Skin epidermis (tissue), 12 donors: ENCODE results near the gene C6orf47.

Experiments
- H3K27ac ChIP-seq, 21 experiments: fragments of 200-600 bp; sonication (generic) in 11 of 21; one replicate each; pipeline ENCODE4 v1.5.0; 2020; ENCODE audit warnings: mild to moderate bottlenecking in 3 of 21, inconsistent platforms in 2 of 21, moderate library complexity in 2 of 21
- H3K4me3 ChIP-seq, 7 experiments: fragments of 200-600 bp; sonication (generic) in 2 of 7; one replicate each; pipeline ENCODE4 v1.5.0; 2020; ENCODE audit warnings: inconsistent platforms in 2 of 7, mild to moderate bottlenecking in 2 of 7, moderate library complexity in 1 of 7

C6orf47 gene

DNA sequence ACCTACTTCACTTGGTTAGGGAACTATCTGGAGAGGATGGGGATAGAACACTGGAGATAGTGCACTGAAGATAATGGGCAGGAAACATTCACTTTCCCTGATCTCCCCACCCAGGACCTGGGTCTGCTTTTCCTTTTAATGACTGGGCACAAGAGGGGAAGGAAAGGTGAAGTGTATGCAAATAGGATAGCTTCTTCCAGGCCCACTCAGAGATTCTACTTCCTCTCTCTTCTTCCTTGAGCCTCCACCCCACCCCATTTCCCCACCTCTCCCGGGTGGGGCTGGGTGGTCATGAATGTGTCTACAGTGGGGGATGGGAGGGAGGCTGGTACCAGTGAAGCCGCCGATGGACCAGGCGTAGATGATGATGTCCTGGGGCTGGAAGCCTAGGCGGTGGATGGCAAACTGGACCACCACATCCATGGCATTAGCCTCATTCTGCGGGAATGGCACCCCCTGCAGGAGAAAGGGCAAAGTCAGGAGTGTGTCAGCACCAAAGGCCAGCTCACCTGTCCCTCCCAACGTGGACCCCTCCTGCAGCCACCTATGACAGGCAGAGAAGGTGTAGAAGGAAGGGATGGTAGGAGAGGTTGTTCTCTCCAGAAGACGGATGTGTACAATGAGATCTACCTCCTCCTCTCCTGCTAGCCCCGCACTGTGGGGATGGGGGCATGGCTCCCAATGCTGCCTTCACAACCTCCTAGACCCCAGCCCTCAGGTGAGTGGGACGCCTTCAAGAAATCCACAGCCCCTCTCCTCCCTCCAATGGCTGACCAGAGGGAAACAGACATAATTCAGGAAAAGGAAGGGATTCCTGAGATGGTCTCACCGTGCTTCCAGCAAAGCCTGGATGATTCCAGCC lies 28.9 kb upstream of the C6orf47 start:
- Histone ChIP-seq H3K4me3 (no peak overlapping the region), H3K27ac (no peak overlapping the region)

DNA sequence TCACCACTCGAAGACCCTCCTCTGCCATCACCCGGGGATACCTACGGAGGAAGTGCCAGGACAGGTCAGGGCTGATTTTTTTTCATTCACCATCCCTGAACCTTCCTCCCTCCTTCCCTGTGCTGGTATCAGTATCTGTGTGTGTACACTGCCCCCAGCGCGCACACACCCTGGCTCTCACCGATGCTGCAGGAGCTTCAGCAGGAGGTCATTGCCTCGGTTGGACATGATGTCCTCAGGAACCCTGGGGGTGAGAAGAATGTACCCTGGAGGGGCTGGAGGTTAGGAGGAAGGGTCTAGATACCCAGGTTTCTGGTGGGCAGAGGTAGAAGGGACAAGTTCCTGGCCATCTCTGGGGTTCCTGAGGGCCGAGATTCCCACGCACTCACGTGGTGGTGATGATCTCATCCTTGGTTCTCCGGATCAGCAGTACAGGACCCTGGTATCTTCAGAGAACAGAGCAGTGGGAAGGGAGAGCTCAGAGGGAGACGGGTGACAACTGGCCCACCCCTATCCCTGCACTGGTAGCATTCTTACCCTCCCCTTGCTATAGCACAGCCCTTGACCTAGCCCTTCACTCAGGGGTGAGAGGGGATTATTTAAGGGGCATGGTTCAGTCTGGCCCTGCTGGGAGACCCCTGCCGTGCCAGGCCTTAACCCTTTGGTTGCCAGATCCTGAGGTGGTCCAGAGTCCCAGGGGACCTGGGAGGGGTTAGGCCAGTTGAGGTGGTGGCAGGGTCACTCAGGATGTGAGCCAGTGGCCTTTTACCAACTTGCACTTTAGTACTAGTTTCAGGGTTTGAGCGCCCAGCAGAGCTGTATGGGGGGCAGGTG lies 27.5 kb upstream of the C6orf47 start:
- no peak overlapping the region for H3K4me3 ChIP-seq
- H3K27ac ChIP-seq = no peak overlapping the region

DNA sequence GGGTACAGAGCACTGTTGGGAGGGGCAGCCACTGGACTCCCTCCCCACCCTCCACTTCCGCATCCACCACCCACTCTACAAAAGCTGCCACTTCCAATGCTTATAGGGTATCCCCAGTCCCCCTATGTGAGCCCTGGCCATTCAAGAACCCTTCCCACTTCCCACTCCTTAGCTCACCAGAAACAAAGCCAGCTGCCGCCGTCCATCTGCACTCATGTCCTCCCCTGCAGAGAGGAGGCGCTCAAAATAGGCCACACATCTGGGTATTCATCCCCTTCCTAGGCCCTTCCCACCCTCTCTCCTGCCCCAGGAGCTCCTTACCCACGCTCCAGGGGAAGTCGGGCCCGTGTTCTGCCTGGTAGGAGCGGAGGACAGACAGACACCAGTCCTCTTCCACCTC lies 26.7 kb upstream of the C6orf47 start:
- H3K4me3 ChIP-seq = no peak overlapping the region

DNA sequence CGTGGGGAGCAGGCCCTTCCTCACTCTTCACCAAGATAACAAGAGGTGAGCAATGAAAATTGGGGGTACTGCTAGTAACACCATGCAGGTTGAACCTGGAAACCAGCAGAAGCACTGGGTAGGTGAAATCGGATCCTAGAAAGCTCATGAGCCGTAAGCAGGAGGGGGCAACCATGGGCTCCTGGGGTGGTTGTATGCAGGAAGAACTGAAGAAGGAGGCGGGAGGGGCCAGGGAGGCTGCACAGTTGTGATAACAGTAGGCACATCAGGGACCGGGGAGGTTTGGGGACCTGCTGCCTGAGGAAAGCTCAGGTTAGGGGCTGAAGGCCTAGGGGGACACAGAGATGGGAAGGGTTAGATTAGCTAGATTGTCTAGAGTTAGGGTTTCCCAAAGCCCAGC lies 25.9 kb upstream of the C6orf47 start:
- H3K27ac ChIP-seq = no peak overlapping the region
- no peak overlapping the region for H3K4me3 ChIP-seq

More for the DNA sequence above, 26.7 kb upstream of the C6orf47 start:
- H3K27ac ChIP-seq = no peak overlapping the region

DNA sequence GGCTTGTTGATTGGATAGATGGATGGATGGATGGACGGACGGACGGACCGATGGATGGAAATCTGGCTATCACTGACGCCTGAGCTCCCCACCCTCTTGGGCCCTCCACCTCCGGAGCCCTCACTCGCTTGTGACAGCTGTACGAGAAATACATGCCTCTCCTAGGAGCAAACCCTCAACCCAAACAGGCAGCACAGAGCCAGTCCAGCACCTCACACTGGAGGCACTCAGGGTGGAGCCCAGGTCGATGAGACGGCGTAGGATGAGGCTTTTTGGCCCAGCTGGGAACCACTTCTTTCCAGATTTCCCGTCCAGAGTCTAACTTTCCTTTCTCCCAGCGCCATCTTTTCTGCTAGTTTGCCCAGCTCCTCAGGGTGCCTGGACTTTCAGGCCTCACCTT lies 23.0 kb upstream of the C6orf47 start:
- Histone ChIP-seq H3K4me3 (no peak overlapping the region), H3K27ac (no peak overlapping the region)

DNA sequence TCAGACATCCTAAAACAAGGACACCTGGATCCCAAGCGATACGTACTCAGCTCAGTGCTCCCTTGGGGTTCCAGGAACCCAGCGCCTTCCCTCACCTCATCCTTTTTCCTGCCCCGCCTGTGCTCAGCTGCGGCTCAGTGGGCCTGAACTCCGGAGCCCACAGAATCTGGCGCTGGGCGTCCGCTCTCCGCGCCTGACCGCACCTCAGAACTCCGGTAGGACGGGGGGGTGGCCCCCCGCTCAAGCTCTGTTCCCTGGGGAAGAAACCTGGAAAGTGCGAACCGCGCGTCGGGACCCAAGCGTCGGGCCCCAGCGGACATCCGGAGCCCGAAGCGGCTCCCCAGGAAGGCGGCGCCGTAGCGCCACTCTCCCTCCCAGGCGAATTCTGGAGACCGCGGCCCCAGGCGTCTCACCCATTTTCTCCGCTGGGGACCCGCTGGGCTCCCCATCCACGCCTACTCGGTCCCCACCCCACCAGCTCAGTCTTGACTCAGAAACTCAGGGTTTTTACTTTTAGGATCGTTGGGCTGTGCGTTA lies 20.6 kb upstream of the C6orf47 start:
- peak overlapping the region; percentile 27 to 52 (median 46) for H3K4me3 ChIP-seq
- peak overlapping the region in 19 of 21 experiments; percentile 3 to 87 (median 63) for H3K27ac ChIP-seq

DNA sequence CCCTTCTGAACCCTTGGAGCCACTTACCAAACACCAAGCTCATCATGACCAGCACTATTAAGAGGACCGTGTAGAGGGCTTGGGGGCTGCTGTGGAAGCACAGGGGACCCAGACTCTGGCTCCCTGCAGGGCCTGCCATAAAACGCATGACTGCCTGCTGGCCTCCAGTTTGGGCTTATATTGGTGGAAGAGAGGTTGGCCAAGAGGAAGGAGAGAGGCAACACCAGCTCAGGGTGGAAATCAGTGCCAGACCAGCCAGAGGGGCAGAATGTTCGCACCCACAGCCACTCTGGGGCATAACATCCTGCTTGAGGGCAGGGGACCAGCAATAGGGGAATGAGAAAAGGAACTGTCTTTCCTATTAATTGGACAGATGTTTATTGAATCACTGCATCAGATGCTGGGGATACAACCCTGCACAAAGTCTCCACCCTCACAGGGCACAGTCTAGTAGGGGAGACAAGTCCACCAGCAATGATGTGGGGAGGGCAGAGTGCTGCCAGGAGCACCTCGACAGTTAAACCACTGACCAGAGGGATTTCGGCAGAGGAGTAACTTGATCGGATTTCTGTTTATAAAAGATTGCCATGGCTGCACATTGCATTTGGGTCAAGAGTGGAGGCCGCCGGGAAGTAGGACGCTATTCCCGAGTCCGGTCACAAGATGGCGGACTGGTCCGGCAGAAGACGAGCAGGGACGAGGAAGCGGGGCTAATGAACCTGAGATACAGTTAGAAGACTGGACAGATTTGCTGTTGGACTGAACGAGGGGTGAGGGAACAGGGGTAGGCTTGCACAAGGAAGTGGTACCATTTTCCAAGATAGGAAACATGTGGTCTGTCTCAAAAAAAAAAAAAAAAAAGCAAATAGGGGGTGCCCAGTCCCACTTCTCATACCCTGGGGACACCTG lies 19.9 kb upstream of the C6orf47 start, which contains the start of gene LY6G5C:
Gene LY6G5C, minus strand, starts transcription at position 842 of the 909 bp plus-strand sequence. Its CDS starts 694 bp downstream, at position 148.
- peak within 1 kb of the TSS in 19 of 21 experiments; percentile 3 to 87 (median 63) for H3K27ac ChIP-seq
- H3K4me3 ChIP-seq = peak within 1 kb of the TSS; percentile 27 to 52 (median 46)

DNA sequence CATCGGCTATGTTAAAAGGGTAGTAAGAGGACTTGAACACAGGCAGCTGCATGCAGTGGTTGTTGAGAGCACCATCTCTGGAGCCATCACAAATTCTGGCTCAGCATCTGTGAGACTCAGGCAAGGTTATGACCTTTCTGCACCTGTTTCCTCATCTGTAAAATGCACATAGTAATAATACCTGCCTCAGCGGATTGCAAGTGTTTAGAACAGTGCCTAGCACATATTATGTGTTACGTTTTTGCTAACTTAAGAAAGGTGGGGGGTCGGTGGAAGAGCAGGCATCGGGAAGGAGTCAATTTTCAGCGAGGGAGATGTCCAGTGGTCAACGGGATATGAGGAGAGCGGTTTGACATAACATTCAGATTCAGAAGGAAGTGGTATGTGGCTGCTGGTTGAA lies 17.4 kb upstream of the C6orf47 start:
- H3K4me3 ChIP-seq = no peak overlapping the region
- no peak overlapping the region for H3K27ac ChIP-seq

DNA sequence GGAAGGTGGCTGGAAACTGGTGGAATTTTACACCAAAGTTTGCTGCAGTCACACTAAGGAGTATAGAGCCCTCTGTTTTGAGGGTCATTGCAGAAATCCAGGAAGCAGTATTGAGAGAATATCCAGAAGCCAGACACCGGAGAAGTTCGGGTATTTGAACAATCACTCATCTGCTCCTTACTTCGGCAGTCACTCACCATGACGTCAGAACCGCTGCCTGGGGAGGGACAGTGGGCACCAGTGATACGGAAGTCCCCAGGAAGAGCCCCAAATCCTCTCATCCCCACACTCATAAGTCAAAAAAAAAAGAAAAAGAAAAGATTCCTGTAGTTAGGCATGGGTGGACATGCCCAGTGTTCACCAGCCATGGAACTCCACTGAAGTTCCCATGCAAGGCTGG lies 16.3 kb upstream of the C6orf47 start:
- no peak overlapping the region for H3K27ac ChIP-seq

DNA sequence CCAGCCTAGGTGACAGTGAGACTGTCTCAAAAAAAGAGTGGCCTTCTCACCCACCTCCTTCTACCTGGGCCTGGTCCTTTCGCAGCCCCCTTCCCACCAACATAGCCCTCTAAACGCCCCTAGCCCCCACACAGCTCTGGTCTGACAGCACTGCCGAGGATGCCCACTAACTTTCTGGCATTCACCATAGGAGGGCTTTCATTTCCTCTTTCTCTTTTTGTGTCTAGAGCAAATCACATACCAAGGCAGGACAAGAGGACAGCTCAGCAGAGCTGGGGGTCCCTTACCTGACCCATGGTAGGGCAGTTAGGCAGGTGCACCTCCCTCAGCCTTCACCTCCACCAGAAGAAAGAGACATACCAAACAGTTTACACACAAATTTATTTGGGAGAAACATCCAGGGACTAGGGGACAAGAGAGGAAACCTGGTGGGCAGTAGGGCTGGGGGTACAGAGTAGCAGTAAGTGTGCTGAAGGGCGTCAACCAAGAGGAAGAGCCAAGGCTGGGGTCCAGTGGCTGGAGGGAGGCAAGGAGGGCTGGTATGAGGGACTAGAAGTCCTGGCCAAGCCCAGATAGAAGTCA lies 15.8 kb upstream of the C6orf47 start:
- Histone ChIP-seq H3K27ac (no peak overlapping the region), H3K4me3 (no peak overlapping the region)

More for the DNA sequence above, 16.3 kb upstream of the C6orf47 start:
- H3K4me3 ChIP-seq = no peak overlapping the region

DNA sequence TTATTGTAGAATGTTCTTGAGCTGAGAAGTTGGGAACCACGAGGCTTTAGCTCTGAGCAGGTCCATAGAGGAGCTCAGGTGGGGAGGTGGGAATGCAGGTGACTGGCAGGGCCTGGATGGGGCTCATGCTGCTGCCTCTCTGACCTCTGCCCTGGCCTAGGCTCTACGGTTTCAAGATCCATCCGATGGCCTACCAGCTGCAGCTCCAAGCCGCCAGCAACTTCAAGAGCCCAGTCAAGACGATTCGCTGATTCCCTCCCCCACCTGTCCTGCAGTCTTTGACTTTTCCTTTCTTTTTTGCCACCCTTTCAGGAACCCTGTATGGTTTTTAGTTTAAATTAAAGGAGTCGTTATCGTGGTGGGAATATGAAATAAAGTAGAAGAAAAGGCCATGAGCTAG lies 9.1 kb upstream of the C6orf47 start, which contains the start of gene LY6G5B:
Gene LY6G5B, plus strand, starts transcription at position 301 of the 400 bp plus-strand sequence. CDS start 975 bp downstream, outside the sequence.
- Histone ChIP-seq H3K4me3 (no peak within 1 kb of the TSS), H3K27ac (peak within 1 kb of the TSS in 2 of 21 experiments; percentile 5 to 24)

DNA sequence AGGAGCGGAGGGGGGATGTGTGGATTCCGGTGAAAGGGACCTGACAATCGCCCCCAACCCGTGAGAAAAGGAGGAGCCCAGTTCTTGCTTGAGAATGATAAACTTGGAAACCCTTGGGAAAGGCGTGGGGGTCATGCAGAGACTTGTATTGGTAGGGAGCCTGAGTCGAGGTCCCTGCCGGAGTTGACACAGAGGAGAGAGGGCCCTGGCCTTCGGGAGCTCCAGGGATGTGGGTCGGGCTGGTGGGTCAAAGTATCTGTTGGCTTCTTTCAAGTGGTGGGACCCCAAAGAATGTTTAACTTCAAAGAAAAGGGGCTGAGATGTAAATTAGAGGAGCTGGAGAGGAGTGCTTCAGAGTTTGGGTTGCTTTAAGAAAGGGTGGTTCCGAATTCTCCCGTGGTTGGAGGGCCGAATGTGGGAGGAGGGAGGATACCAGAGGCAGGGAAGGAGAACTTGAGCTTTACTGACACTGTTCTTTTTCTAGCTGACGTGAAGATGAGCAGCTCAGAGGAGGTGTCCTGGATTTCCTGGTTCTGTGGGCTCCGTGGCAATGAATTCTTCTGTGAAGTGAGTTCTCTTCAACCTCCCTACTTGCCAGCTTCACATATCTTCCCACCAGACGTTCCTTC lies 5.9 kb upstream of the C6orf47 start:
- Histone ChIP-seq H3K4me3 (peak overlapping the region; percentile 78 to 95 (median 87)), H3K27ac (peak overlapping the region; percentile 61 to 98 (median 95))

DNA sequence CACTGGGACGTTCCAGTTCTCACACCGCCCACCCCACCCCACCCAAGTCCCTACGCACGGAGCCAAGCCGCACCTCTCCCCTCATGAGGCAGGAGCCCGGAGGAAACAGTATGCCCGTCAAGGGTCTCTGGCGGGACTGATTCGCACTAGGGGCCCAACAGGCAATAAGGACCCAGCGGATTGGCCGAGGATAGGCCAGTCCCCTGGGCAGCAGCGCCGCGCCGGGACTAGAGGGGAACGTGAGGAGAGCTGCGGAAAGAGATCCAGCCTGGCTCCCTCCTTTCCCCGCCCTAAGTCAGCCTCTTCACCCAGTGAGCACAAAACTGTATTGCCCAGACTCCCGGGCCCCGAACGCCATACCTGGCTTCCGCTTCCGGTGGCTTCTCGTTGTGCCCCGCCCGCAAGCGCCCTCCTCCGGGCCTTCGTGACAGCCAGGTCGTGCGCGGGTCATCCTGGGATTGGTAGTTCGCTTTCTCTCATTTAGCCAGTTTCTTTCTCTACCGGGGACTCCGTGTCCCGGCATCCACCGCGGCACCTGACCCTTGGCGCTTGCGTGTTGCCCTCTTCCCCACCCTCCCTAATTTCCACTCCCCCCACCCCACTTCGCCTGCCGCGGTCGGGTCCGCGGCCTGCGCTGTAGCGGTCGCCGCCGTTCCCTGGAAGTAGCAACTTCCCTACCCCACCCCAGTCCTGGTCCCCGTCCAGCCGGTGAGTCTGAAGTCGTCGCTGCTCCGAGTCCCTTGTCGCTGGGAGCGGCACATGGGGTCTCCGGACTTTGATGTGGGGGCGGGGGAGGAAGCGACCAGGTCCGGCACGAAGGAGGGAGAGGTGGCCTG lies 5.1 kb upstream of the C6orf47 start, which contains the start of gene CSNK2B:
Gene CSNK2B, plus strand, starts transcription at position 580 of the 836 bp plus-strand sequence. CDS start 752 bp downstream, outside the sequence.
- Histone ChIP-seq H3K27ac (peak within 1 kb of the TSS; percentile 61 to 98 (median 95)), H3K4me3 (peak within 1 kb of the TSS; percentile 78 to 95 (median 87))

DNA sequence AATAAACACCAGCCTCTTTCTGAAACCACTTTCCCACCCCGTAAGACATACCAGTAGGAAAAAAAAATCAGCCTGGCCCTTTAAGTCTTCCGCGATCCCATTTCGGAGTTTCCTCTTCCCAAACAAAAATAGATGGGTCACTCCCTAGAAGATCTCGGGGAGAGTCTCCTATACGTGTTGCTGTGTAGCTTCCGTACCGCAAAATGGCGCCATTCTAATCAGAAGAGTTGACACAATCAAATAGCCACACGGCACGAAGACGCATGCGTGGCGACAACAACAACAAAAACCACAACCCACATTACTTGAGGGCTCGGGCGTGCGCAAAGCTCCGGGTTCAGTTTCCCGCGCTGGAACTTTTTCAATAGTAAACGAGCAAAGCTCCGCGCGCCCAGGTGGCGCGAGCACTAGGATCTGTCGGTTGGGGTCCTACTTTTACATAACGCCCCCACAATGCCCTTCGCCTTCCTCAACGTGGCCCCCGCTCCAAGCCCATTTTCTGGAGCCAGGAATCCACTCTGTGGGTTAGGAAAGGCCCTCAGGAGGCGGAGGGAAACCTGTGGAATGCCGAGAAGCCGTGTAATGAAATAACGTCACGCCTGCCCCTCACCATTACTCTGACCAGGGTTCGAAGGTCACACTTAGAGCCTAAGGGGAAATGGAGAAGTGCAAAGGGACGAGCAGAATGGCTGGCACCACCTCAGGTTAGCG lies 4.4 kb upstream of the C6orf47 start, which contains the start of gene GPANK1:
Gene GPANK1, minus strand, starts transcription at position 208 of the 711 bp plus-strand sequence. CDS start 519 bp downstream, outside the sequence.
- peak within 1 kb of the TSS; percentile 57 to 98 (median 93) for H3K27ac ChIP-seq
- peak within 1 kb of the TSS; percentile 78 to 95 (median 87) for H3K4me3 ChIP-seq

DNA sequence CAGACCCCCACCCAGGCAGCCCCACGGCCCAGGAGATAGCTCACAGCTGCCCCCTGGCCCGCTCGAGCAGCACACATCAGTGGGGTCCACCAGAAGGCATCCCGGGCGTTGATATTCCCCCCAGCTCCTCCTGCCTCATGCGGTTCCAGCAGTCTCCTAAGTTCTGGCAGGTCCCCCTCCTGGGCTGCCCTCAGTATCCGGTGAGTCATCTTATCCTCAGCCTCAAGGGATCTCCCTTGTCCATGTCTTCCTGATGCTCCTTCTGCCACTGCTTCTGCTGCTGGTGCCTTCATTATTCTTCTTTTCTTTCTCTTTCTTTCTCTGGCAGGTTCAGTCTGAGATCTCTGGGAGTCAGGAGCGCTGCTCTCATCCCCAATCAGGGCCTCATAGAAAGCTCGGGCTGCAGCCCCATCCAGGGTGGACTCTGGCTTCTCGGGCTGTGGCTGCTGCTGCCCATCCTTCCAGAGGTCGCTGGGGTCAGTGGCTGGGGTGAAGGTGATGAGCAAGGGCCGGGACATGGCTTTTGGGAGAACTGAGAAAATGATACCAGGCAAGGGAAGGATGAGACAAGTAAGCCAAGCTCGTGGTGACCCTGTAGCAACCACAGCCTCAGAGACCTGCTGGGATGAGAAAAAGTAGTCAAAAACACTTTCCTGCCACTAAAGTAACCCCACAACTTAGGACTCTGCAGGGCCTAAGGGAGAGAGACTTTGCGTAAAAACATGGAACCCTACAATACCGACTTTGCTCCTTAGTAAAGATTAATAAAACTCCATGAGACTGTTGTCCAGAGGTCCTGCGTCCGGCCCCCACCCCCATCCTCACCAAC lies 3.6 kb upstream of the C6orf47 start:
- Histone ChIP-seq H3K27ac (peak overlapping the region; percentile 45 to 98 (median 93)), H3K4me3 (peak overlapping the region; percentile 78 to 95 (median 87))
